ENCODE measurements around the gene GMCL2.

GMCL2 gene

GRCh38 chr5:178204182-178204934 lies 17.2 kb upstream of the GMCL2 start, which contains the start of gene HNRNPAB:
TSS of gene HNRNPAB (plus strand) at chr5:178204533. CDS start at chr5:178204838, 305 bp downstream.
- Histone ChIP-seq H3K79me2 (ENCODE audit: control insufficient read depth, low read length) (peaks cover 64% of the 10 kb centered on the region), H3K9me3 (ENCODE audit: control insufficient read depth, insufficient read depth, low read length) (no peaks in the 10 kb centered on the region), H3F3A (ENCODE audit: control insufficient read depth, insufficient read depth) (peaks cover 41% of the 10 kb centered on the region), H3K4me3 (ENCODE audit: low read length) (peak within 1 kb of the TSS; percentile 90), H3K36me3 (ENCODE audit: control insufficient read depth, low read length) (peaks cover 47% of the 10 kb centered on the region), H4K20me1 (ENCODE audit: control insufficient read depth, insufficient read depth, low read depth, low read length) (peaks cover 39% of the 10 kb centered on the region), H3K27me3 (ENCODE audit: control insufficient read depth, low read length) (no peaks in the 10 kb centered on the region), H3K27ac (ENCODE audit: low read depth, low read length) (peak within 1 kb of the TSS; percentile 71), H3K4me2 (ENCODE audit: low read length) (peak within 1 kb of the TSS; percentile 90), H3K4me1 (ENCODE audit: control insufficient read depth, low read length) (peaks cover 26% of the 10 kb centered on the region), H3K9me2 (replicated peaks; ENCODE audit: control insufficient read depth, low read length) (no peaks in the 10 kb centered on the region)
- TF ChIP-seq EZH2phosphoT487 (IDR thresholded peaks at IDR 0.05; ENCODE audit: borderline replicate concordance, low read length) = no peak
- TF ChIP-seq, protein P1, sequence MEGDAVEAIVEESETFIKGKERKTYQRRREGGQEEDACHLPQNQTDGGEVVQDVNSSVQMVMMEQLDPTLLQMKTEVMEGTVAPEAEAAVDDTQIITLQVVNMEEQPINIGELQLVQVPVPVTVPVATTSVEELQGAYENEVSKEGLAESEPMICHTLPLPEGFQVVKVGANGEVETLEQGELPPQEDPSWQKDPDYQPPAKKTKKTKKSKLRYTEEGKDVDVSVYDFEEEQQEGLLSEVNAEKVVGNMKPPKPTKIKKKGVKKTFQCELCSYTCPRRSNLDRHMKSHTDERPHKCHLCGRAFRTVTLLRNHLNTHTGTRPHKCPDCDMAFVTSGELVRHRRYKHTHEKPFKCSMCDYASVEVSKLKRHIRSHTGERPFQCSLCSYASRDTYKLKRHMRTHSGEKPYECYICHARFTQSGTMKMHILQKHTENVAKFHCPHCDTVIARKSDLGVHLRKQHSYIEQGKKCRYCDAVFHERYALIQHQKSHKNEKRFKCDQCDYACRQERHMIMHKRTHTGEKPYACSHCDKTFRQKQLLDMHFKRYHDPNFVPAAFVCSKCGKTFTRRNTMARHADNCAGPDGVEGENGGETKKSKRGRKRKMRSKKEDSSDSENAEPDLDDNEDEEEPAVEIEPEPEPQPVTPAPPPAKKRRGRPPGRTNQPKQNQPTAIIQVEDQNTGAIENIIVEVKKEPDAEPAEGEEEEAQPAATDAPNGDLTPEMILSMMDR (IDR thresholded peaks at IDR 0.05; ENCODE audit: low read depth, low read length, poor library complexity, severe bottlenecking) = no peak

DNA sequence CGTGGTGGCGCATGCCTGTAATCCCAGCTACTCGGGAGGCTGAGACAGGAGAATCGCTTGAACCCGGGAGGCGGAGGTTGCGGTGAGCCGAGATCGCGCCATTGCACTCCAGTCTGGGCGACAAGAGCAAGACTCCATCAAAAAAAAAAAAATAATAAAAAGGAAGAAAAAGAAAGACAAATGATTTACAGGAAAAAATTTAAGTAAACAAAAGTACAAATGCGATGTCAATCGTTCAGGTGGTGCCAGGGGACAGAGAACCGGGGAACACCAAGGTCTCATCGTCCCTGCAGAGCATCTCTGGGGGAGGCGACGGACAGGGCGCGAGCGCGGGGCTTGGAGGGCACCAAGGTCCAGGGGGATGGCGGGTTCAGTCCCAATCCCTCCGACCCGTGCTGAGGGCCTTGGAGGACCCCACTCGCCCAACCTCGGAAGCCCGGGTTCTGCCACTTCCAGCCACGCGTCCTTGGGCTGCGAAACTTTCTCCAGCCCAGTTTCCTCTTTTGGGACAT lies 16.6 kb upstream of the GMCL2 start:
- Histone ChIP-seq H3K9me2 (replicated peaks; ENCODE audit: control insufficient read depth, low read length) (no peaks in the 10 kb centered on the region), H3K4me1 (ENCODE audit: control insufficient read depth, low read length) (peaks cover 26% of the 10 kb centered on the region), H4K20me1 (ENCODE audit: control insufficient read depth, insufficient read depth, low read depth, low read length) (peaks cover 34% of the 10 kb centered on the region), H3K79me2 (ENCODE audit: control insufficient read depth, low read length) (peaks cover 58% of the 10 kb centered on the region), H3K36me3 (ENCODE audit: control insufficient read depth, low read length) (peaks cover 41% of the 10 kb centered on the region), H3K4me3 (ENCODE audit: low read length) (peak overlapping the region; percentile 90), H3F3A (ENCODE audit: control insufficient read depth, insufficient read depth) (peaks cover 34% of the 10 kb centered on the region), H3K4me2 (ENCODE audit: low read length) (peak overlapping the region; percentile 90), H3K27me3 (ENCODE audit: control insufficient read depth, low read length) (no peaks in the 10 kb centered on the region), H3K9me3 (ENCODE audit: control insufficient read depth, insufficient read depth, low read length) (no peaks in the 10 kb centered on the region), H3K27ac (ENCODE audit: low read depth, low read length) (peak overlapping the region; percentile 71)
- TF ChIP-seq EZH2phosphoT487 (IDR thresholded peaks at IDR 0.05; ENCODE audit: borderline replicate concordance, low read length) = no peak
- TF ChIP-seq, protein P1 (IDR thresholded peaks at IDR 0.05; ENCODE audit: low read depth, low read length, poor library complexity, severe bottlenecking) = no peak

DNA sequence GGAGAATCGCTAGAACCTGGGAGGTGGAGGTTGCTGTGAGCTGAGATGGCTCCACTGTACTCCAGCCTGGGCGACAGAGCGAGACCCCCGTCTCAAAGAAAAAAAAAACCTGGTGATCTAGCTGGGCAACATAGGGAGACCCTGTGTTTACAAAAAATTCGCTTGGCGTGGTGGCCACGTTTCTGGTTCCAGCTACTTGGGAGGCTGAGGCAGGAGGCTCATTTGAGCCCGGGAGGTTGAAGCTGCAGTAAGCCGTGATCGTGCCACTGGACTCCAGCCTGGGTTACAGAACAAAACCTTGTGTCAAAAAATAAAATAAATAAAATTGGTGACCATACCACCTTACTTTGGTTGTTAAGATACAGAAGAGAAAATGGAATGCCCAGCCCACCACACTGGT lies 15.4 kb upstream of the GMCL2 start:
- Histone ChIP-seq H3K9me2 (replicated peaks; ENCODE audit: control insufficient read depth, low read length) (no peaks in the 10 kb centered on the region), H3K4me3 (ENCODE audit: low read length) (no peak overlapping the region), H3K27me3 (ENCODE audit: control insufficient read depth, low read length) (no peaks in the 10 kb centered on the region), H4K20me1 (ENCODE audit: control insufficient read depth, insufficient read depth, low read depth, low read length) (peaks cover 22% of the 10 kb centered on the region), H3K9me3 (ENCODE audit: control insufficient read depth, insufficient read depth, low read length) (no peaks in the 10 kb centered on the region), H3K36me3 (ENCODE audit: control insufficient read depth, low read length) (peaks cover 29% of the 10 kb centered on the region), H3K4me2 (ENCODE audit: low read length) (no peak overlapping the region), H3K4me1 (ENCODE audit: control insufficient read depth, low read length) (peaks cover 21% of the 10 kb centered on the region), H3F3A (ENCODE audit: control insufficient read depth, insufficient read depth) (peaks cover 22% of the 10 kb centered on the region), H3K27ac (ENCODE audit: low read depth, low read length) (no peak overlapping the region), H3K79me2 (ENCODE audit: control insufficient read depth, low read length) (peaks cover 46% of the 10 kb centered on the region)
- no peak for TF ChIP-seq EZH2phosphoT487 (IDR thresholded peaks at IDR 0.05; ENCODE audit: borderline replicate concordance, low read length)
- TF ChIP-seq, protein P1 (IDR thresholded peaks at IDR 0.05; ENCODE audit: low read depth, low read length, poor library complexity, severe bottlenecking) = no peak
